PFSK-1 (cell line): Measurements from ENCODE around the gene PLXDC2.

Experiments
- SIN3A ChIP-seq: IDR thresholded peaks from 2 replicates; pipeline ENCODE4 v1.6.1; 2012; ENCODE audit warnings: mild to moderate bottlenecking, low read length, moderate library complexity, borderline replicate concordance; ENCODE audit not compliant: insufficient read depth
- TAF1 ChIP-seq: IDR thresholded peaks from 2 replicates; pipeline ENCODE4 v1.6.1; 2012; ENCODE audit warnings: low read length, control low read depth, borderline replicate concordance; ENCODE audit not compliant: insufficient read depth
- TF ChIP-seq, protein P1 (sequence below), 2 experiments: IDR thresholded peaks; 2 replicates each; pipeline versions ENCODE4 v1.6.1 to v1.8.0; 2011 to 2012; ENCODE audit warnings: low read depth in 2 of 2, low read length in 2 of 2, control low read depth in 1 of 2, inconsistent platforms in 1 of 2, mild to moderate bottlenecking in 1 of 2, moderate library complexity in 1 of 2; ENCODE audit not compliant: insufficient read depth in 1 of 2

DNA sequence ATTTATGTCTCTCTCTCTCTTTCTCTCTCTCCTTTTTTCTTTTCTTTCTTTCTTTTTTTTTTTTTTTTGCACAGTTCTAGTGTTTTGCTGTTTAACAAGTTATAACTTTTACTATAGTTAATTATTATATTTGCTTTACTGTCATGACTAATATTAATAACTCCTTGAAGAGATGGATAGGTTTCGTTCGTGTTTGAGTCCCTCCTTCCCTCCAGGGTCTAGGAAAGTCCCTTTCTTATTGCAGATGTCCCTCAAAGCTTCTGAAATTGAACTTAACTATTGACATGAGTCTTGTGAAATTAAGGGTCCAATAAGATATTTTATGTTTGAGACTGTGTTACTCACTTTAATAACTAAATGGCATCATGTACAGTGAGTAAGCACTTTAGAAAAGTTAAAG lies 131.4 kb downstream of the PLXDC2 start:
- TF ChIP-seq SIN3A (no peak), TAF1 (no peak)
- TF ChIP-seq, protein P1, sequence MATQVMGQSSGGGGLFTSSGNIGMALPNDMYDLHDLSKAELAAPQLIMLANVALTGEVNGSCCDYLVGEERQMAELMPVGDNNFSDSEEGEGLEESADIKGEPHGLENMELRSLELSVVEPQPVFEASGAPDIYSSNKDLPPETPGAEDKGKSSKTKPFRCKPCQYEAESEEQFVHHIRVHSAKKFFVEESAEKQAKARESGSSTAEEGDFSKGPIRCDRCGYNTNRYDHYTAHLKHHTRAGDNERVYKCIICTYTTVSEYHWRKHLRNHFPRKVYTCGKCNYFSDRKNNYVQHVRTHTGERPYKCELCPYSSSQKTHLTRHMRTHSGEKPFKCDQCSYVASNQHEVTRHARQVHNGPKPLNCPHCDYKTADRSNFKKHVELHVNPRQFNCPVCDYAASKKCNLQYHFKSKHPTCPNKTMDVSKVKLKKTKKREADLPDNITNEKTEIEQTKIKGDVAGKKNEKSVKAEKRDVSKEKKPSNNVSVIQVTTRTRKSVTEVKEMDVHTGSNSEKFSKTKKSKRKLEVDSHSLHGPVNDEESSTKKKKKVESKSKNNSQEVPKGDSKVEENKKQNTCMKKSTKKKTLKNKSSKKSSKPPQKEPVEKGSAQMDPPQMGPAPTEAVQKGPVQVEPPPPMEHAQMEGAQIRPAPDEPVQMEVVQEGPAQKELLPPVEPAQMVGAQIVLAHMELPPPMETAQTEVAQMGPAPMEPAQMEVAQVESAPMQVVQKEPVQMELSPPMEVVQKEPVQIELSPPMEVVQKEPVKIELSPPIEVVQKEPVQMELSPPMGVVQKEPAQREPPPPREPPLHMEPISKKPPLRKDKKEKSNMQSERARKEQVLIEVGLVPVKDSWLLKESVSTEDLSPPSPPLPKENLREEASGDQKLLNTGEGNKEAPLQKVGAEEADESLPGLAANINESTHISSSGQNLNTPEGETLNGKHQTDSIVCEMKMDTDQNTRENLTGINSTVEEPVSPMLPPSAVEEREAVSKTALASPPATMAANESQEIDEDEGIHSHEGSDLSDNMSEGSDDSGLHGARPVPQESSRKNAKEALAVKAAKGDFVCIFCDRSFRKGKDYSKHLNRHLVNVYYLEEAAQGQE (IDR thresholded peaks at IDR 0.05; ENCODE audit: insufficient read depth in 1 of 2, low read depth in 2 of 2, low read length in 2 of 2): no peak
